Mesendoderm (in vitro differentiated cells): Measurements from ENCODE around the gene PRR14.

Source experiments
- DNase-seq: peaks from one replicate; pipeline ENCODE4 v3.0.0; 2013
- H2AK5ac ChIP-seq: 2 replicates; pipeline ENCODE4 v1.6.1; 2013; ENCODE audit warnings: low read length, inconsistent platforms
- H2BK120ac ChIP-seq: 2 replicates; pipeline ENCODE4 v1.6.1; 2013; ENCODE audit warnings: low read depth, mild to moderate bottlenecking, low read length, moderate library complexity, mixed read lengths
- H2BK15ac ChIP-seq: replicated peaks from 2 replicates; pipeline ENCODE4 v1.6.1; 2013; ENCODE audit warnings: low read depth, mild to moderate bottlenecking, moderate library complexity
- H2BK5ac ChIP-seq: 2 replicates; pipeline ENCODE4 v1.6.1; 2013; ENCODE audit warnings: low read length, inconsistent platforms
- H3K18ac ChIP-seq: 2 replicates; pipeline ENCODE4 v1.6.1; 2013; ENCODE audit warnings: mild to moderate bottlenecking, low read length, mixed read lengths
- H3K23ac ChIP-seq: one replicate; pipeline ENCODE4 v1.6.1; 2013; ENCODE audit warnings: low read length
- H3K27ac ChIP-seq: 2 replicates; pipeline ENCODE4 v1.5.1; 2013; ENCODE audit warnings: low read depth, mild to moderate bottlenecking, inconsistent platforms, low read length, moderate library complexity
- H3K27me3 ChIP-seq: 2 replicates; pipeline ENCODE4 v1.6.1; 2013; ENCODE audit warnings: low read length, control low read depth, mild to moderate bottlenecking, inconsistent platforms; ENCODE audit not compliant: insufficient read depth, poor library complexity
- H3K36me3 ChIP-seq: 2 replicates; pipeline ENCODE4 v1.6.1; 2013; ENCODE audit warnings: low read length, inconsistent platforms; ENCODE audit not compliant: control insufficient read depth, insufficient read depth
- H3K4ac ChIP-seq: one replicate; pipeline ENCODE4 v1.6.1; 2013; ENCODE audit warnings: low read depth, mild to moderate bottlenecking, low read length, moderate library complexity
- H3K4me1 ChIP-seq: 2 replicates; pipeline ENCODE4 v1.6.1; 2013; ENCODE audit warnings: low read depth, low read length, inconsistent platforms; ENCODE audit not compliant: control insufficient read depth
- H3K4me2 ChIP-seq: 2 replicates; pipeline ENCODE4 v1.6.1; 2013; ENCODE audit warnings: low read length
- H3K4me3 ChIP-seq: 2 replicates; pipeline ENCODE4 v1.5.1; 2013; ENCODE audit warnings: mild to moderate bottlenecking, low read length
- H3K56ac ChIP-seq: one replicate; pipeline ENCODE4 v1.6.1; 2013; ENCODE audit warnings: low read length
- H3K79me1 ChIP-seq: 2 replicates; pipeline ENCODE4 v1.6.1; 2013; ENCODE audit warnings: low read length, inconsistent platforms
- H3K79me2 ChIP-seq: 2 replicates; pipeline ENCODE4 v1.6.1; 2013; ENCODE audit warnings: mild to moderate bottlenecking, low read length; ENCODE audit not compliant: control insufficient read depth, insufficient read depth
- H3K9ac ChIP-seq: 2 replicates; pipeline ENCODE4 v1.6.1; 2013; ENCODE audit warnings: low read length, inconsistent platforms
- H4K5ac ChIP-seq: one replicate; pipeline ENCODE4 v1.6.1; 2013; ENCODE audit warnings: low read length
- H4K8ac ChIP-seq: one replicate; pipeline ENCODE4 v1.6.1; 2013; ENCODE audit warnings: low read depth, mild to moderate bottlenecking, control low read depth, low read length, moderate library complexity
- WGBS: extraction: QIAGEN DNeasy Blood & Tissue Kit; methylation state at CpG from one replicate; pipeline ENCODE4 v1.1.7; 2013; ENCODE audit warnings: low lambda C conversion rate, missing lambda C conversion rate; ENCODE audit not compliant: insufficient coverage; ENCODE audit errors: extremely low coverage; 5-methylcytosine and 5-hydroxymethylcytosine counted together

Gene PRR14

DNA sequence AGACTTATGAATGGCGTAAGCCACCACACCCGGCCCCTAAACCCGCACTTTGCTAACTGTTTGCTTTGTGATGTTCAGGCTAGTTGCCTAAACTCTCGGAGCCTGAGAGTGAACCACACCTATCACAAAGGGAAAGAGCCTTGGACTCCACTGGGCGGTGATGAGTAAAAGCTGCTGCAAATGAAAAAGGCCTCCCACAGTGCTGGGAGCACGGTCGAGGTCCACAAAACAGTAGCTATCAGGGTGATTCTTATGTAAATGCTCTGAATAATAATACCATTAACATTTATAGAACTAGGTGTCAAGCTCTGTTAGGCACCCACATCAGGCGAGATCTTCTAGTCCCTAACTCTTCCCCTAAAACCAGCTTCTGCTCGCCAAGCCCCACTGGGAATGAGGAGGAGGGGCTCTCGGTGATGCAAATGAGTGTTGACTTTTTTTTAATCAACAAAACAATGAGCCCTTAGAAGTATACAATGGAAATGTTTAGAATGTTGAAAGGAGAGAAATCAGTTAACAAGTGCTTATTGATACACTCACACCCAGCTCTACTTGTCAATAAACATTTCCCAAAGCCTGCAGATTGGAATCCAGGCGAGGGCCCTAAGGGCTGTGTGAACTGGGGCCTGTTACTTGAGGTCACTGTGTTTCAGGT lies 27.3 kb downstream of the PRR14 start:
- no CpG with 5 or more reads among the region's 11 CpGs for WGBS
- H3K79me2 ChIP-seq: no peaks in the 10 kb centered on the region
- no peaks in the 10 kb centered on the region for H3K36me3 ChIP-seq
- no peak overlapping the region for H3K4me2 ChIP-seq
- H3K18ac ChIP-seq: no peak overlapping the region
- H2BK120ac ChIP-seq: no peak overlapping the region
- H3K4me3 ChIP-seq: no peak overlapping the region
- H4K5ac ChIP-seq: no peak overlapping the region
- H3K4ac ChIP-seq: no peak overlapping the region
- peaks cover 20% of the 10 kb centered on the region for H3K27me3 ChIP-seq
- no peak overlapping the region for H3K56ac ChIP-seq
- no peak overlapping the region for H3K9ac ChIP-seq
- no peak overlapping the region for H2BK5ac ChIP-seq
- H2AK5ac ChIP-seq: no peak overlapping the region
- H3K27ac ChIP-seq: no peak overlapping the region
- no peak overlapping the region for H2BK15ac ChIP-seq
- no peak overlapping the region for H4K8ac ChIP-seq
- no peaks in the 10 kb centered on the region for H3K4me1 ChIP-seq
- DNase-seq: peak; percentile 36
- H3K79me1 ChIP-seq: no peaks in the 10 kb centered on the region
- H3K23ac ChIP-seq: no peak overlapping the region

GRCh38 chr16:30678586-30678970 lies 27.8 kb downstream of the PRR14 start:
- no peak overlapping the region for H3K56ac ChIP-seq
- peaks cover 18% of the 10 kb centered on the region for H3K27me3 ChIP-seq

GRCh38 chr16:30680326-30680725 lies 29.6 kb downstream of the PRR14 start:
- Histone ChIP-seq H3K27ac (no peak overlapping the region), H3K4me1 (no peaks in the 10 kb centered on the region), H3K4me3 (no peak overlapping the region), H3K18ac (no peak overlapping the region), H3K4me2 (no peak overlapping the region), H2AK5ac (no peak overlapping the region), H3K4ac (no peak overlapping the region), H4K5ac (no peak overlapping the region), H2BK15ac (no peak overlapping the region), H4K8ac (no peak overlapping the region), H3K79me1 (no peaks in the 10 kb centered on the region), H3K9ac (no peak overlapping the region), H3K23ac (no peak overlapping the region), H3K79me2 (no peaks in the 10 kb centered on the region), H3K36me3 (no peaks in the 10 kb centered on the region), H3K56ac (no peak overlapping the region), H3K27me3 (peaks cover 15% of the 10 kb centered on the region), H2BK5ac (no peak overlapping the region), H2BK120ac (no peak overlapping the region)
- no peak for DNase-seq
- WGBS: no CpG with 5 or more reads among the region's 3 CpGs

More at GRCh38 chr16:30678586-30678970, 27.8 kb downstream of the PRR14 start:
- Histone ChIP-seq H3K79me1 (no peaks in the 10 kb centered on the region), H2BK5ac (no peak overlapping the region), H3K36me3 (no peaks in the 10 kb centered on the region), H2BK120ac (no peak overlapping the region), H2BK15ac (no peak overlapping the region), H3K4ac (no peak overlapping the region), H3K4me3 (no peak overlapping the region), H4K5ac (no peak overlapping the region), H2AK5ac (no peak overlapping the region), H3K9ac (no peak overlapping the region), H3K27ac (no peak overlapping the region), H3K4me1 (no peaks in the 10 kb centered on the region), H3K79me2 (no peaks in the 10 kb centered on the region), H4K8ac (no peak overlapping the region), H3K4me2 (no peak overlapping the region), H3K18ac (no peak overlapping the region), H3K23ac (no peak overlapping the region)
- no CpG with 5 or more reads among the region's 3 CpGs for WGBS
- DNase-seq: no peak

DNA sequence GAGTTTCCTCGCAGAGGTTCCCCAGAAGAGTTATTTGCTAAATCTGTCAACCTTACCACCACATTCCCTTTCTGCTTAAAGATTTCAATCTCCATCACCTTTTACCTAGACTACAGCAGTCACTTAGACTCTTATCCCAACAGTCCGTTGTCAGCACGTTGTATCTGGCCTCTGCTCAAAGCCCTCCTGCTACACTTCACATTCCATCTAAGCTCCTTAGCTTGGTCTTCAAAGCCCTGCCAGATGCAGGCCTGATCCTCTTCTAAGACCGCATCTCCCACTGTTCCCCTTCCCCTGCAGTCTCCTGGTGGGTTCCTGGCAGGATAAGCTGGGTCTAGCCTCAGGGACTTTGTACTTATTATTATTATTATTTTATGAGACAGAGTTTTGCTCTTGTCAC lies 37.9 kb downstream of the PRR14 start:
- no peak overlapping the region for H4K8ac ChIP-seq
- no peak overlapping the region for H2BK15ac ChIP-seq
- H2BK5ac ChIP-seq: no peak overlapping the region
- no peak overlapping the region for H3K9ac ChIP-seq
- H3K4ac ChIP-seq: no peak overlapping the region
- H3K18ac ChIP-seq: no peak overlapping the region
- H2BK120ac ChIP-seq: no peak overlapping the region
- H3K36me3 ChIP-seq: no peaks in the 10 kb centered on the region
- H3K79me2 ChIP-seq: no peaks in the 10 kb centered on the region
- no peak overlapping the region for H3K4me3 ChIP-seq
- H3K4me1 ChIP-seq: no peaks in the 10 kb centered on the region
- peak overlapping the region; percentile 3 for H3K23ac ChIP-seq
- no peak overlapping the region for H3K27ac ChIP-seq
- no peak overlapping the region for H3K4me2 ChIP-seq
- no peak overlapping the region for H3K56ac ChIP-seq
- H3K79me1 ChIP-seq: no peaks in the 10 kb centered on the region
- no CpG with 5 or more reads among the region's 4 CpGs for WGBS
- DNase-seq: no peak
- no peak overlapping the region for H4K5ac ChIP-seq
- peaks cover 18% of the 10 kb centered on the region for H3K27me3 ChIP-seq
- no peak overlapping the region for H2AK5ac ChIP-seq

GRCh38 chr16:30691907-30692306 lies 41.1 kb downstream of the PRR14 start:
- no peaks in the 10 kb centered on the region for H3K79me1 ChIP-seq
- H3K27ac ChIP-seq: no peak overlapping the region
- no peak overlapping the region for H4K5ac ChIP-seq
- no peak overlapping the region for H2BK5ac ChIP-seq
- no peak overlapping the region for H2AK5ac ChIP-seq
- no peaks in the 10 kb centered on the region for H3K36me3 ChIP-seq
- H4K8ac ChIP-seq: no peak overlapping the region
- H3K4me3 ChIP-seq: no peak overlapping the region
- no peaks in the 10 kb centered on the region for H3K79me2 ChIP-seq
- H3K18ac ChIP-seq: no peak overlapping the region
- H3K4ac ChIP-seq: no peak overlapping the region
- no peak overlapping the region for H3K9ac ChIP-seq
- H3K56ac ChIP-seq: no peak overlapping the region
- WGBS: no CpG with 5 or more reads among the region's 4 CpGs
- no peak for DNase-seq
- no peaks in the 10 kb centered on the region for H3K4me1 ChIP-seq
- peaks cover 16% of the 10 kb centered on the region for H3K27me3 ChIP-seq
- H3K23ac ChIP-seq: no peak overlapping the region
- H2BK15ac ChIP-seq: no peak overlapping the region
- no peak overlapping the region for H3K4me2 ChIP-seq
- no peak overlapping the region for H2BK120ac ChIP-seq
